Hepatocyte (in vitro differentiated cells): ENCODE results near the gene DNAAF9.

Experiments
- EZH2phosphoT487 ChIP-seq: fragments of 200-600 bp; sonication (generic); IDR thresholded peaks from one replicate; pipeline ENCODE4 v1.6.1; 2018; ENCODE audit warnings: antibody characterized with exemption, mild to moderate bottlenecking, low read depth, moderate library complexity; ENCODE audit not compliant: unreplicated experiment, severe bottlenecking
- TF ChIP-seq, protein P1 (sequence below): fragments of 200-600 bp; sonication (generic); IDR thresholded peaks from 2 replicates; pipeline ENCODE4 v1.5.1; 2016; ENCODE audit warnings: antibody characterized with exemption, mild to moderate bottlenecking; ENCODE audit not compliant: poor library complexity

DNA sequence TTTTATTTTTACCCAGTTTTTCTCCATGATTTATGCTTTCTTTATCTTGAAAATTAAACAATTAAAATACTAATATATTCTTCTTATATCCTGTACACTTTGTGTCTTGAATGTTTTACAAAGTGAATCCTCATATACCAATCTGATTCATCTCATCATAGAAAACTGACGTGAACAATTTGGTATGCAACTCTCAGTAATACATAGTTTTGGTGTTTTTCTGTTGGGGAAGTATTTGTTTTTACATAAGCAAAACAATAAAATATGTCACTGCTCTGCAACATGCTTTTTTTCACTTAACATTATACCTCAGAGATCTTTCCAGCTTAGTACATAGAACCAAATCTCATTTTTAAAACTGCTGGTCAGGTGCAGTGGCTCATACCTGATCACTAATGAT, 14.7 kb downstream of the DNAAF9 start:
- TF ChIP-seq, protein P1, sequence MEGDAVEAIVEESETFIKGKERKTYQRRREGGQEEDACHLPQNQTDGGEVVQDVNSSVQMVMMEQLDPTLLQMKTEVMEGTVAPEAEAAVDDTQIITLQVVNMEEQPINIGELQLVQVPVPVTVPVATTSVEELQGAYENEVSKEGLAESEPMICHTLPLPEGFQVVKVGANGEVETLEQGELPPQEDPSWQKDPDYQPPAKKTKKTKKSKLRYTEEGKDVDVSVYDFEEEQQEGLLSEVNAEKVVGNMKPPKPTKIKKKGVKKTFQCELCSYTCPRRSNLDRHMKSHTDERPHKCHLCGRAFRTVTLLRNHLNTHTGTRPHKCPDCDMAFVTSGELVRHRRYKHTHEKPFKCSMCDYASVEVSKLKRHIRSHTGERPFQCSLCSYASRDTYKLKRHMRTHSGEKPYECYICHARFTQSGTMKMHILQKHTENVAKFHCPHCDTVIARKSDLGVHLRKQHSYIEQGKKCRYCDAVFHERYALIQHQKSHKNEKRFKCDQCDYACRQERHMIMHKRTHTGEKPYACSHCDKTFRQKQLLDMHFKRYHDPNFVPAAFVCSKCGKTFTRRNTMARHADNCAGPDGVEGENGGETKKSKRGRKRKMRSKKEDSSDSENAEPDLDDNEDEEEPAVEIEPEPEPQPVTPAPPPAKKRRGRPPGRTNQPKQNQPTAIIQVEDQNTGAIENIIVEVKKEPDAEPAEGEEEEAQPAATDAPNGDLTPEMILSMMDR, result no peak
- TF ChIP-seq EZH2phosphoT487, result no peak
